Measurements from ENCODE around the gene XPNPEP1. TPM values are rescaled to one million over a fixed set of nuclear protein-coding genes. Genes with fewer than 3 reads are reported as not detected.

Gene XPNPEP1
- total RNA-seq, 1 experiment from 2014 or later: 71.3 TPM

DNA sequence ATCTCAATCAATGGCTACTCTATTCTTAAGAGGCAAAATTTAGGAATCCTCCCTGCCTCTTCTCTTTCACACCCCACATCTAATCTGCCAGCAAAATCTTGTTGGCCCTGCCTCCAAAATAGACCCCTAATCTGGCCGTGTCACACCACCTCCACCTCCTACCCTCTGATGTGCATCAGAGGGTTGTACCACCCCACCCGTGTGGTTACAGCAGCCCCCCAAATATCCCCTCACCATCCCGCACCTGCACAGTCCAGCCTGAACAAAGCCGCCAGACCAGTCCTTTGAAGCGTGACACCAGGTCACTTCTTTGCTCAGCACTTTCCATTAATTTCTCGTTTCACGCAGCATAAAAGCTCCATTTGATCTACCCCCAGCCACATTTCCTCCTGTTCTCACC lies 776 bp upstream of the XPNPEP1 start:
- Histone ChIP-seq H4K8ac (replicated peaks; ENCODE audit: insufficient read length, low read depth, low read length) (no peak overlapping the region), H2BK20ac (ENCODE audit: low read depth, low read length, poor library complexity, severe bottlenecking) (no peak overlapping the region), H2AFZ (ENCODE audit: low read length) (no peak overlapping the region), H4K20me1 (ENCODE audit: control insufficient read depth, insufficient read depth, insufficient read length) (no peaks in the 10 kb centered on the region), H3K4ac (ENCODE audit: low read depth, low read length) (no peak overlapping the region), H3K79me2 (ENCODE audit: insufficient read depth, low read length) (no peaks in the 10 kb centered on the region), H2BK120ac (ENCODE audit: low read depth, low read length, poor library complexity, severe bottlenecking) (no peak overlapping the region), H3K18ac (ENCODE audit: insufficient read length, low read depth, low read length) (no peak overlapping the region), H2AK5ac (ENCODE audit: insufficient read length, low read length) (no peak overlapping the region), H3K56ac (ENCODE audit: insufficient read length, low read depth, low read length) (no peak overlapping the region), H3T11ph (ENCODE audit: low read length) (no peak overlapping the region), H3K9me3 (ENCODE audit: control insufficient read depth, low read depth, low read length) (no peaks in the 10 kb centered on the region), H3K4me2 (ENCODE audit: insufficient read depth, insufficient read length, low read length) (peak overlapping the region; percentile 73), H3K79me1 (ENCODE audit: insufficient read depth, low read depth, low read length, poor library complexity, severe bottlenecking) (peaks cover 2% of the 10 kb centered on the region), H2BK15ac (ENCODE audit: low read depth, low read length) (no peak overlapping the region), H4K91ac (ENCODE audit: insufficient read length, low read depth, low read length) (no peak overlapping the region), H3K27ac (ENCODE audit: insufficient read length, low read depth, low read length) (no peak overlapping the region), H3K23me2 (ENCODE audit: insufficient read length, low read depth, low read length, poor library complexity, severe bottlenecking) (peaks cover 8% of the 10 kb centered on the region), H2BK12ac (ENCODE audit: insufficient read length, low read depth, low read length) (no peak overlapping the region), H3K9ac (ENCODE audit: extremely low read depth, insufficient read length, low read length) (no peak overlapping the region), H3K14ac (ENCODE audit: insufficient read depth, low read length) (no peak overlapping the region), H4K5ac (ENCODE audit: insufficient read length, low read depth, low read length) (no peak overlapping the region), H3K23ac (ENCODE audit: insufficient read length, low read depth, low read length) (no peak overlapping the region), H2BK5ac (ENCODE audit: insufficient read length, low read length) (no peak overlapping the region), H3K4me1 (ENCODE audit: insufficient read depth, low read length) (peaks cover 14% of the 10 kb centered on the region; the same call in 1 of the 2 replicates), H3K27me3 (ENCODE audit: insufficient read depth, low read length) (0 out of 2 replicates have a peak, but pooled peaks cover 2% of the 10 kb centered on the region)
- peak overlapping the region in 1 of 3 experiments; percentile 89; a peak in 2 of 7 replicates for H3K27ac Mint-ChIP-seq
- H3K27me3 Mint-ChIP-seq (ENCODE audit: low read depth): peaks cover 7% of the 10 kb centered on the region
- peak overlapping the region; percentile 52 to 78 for H3K4me3 Mint-ChIP-seq
- H3K4me1 Mint-ChIP-seq: peaks cover 38 to 44% of the 10 kb centered on the region in 2 experiments
- WGBS (ENCODE audit: extremely low coverage, insufficient read length, low lambda C conversion rate): no CpG with 5 or more reads among the region's 7 CpGs
- no peak for DNase-seq
- peaks cover 0 to 11% (median 0%) of the 10 kb centered on the region in 3 experiments; a peak in 3 of 7 replicates for H3K36me3 Mint-ChIP-seq (ENCODE audit: insufficient read depth in 1 of 3, low read depth in 3 of 3)
- TF ChIP-seq CTCF (conservative IDR thresholded peaks at IDR 0.05): no peak
- H3K9me3 Mint-ChIP-seq: no peaks in the 10 kb centered on the region; a peak in 2 of 5 replicates

Measured in H9 (cell line).